AG09319 (cell line): ENCODE data around the gene EEPD1.
"Not testable (repeated sequence)": the region's sequence is repeated elsewhere in the genome, so short reads cannot be mapped to it uniquely, and the experiment has no call there.

Experiments
- DNase-seq: peaks from one replicate; pipeline ENCODE4 v3.0.0-alpha.2; 2010; ENCODE audit warnings: low read depth; ENCODE audit errors: extremely low read depth
- CTCF ChIP-seq: IDR thresholded peaks from 2 replicates; pipeline ENCODE4 v1.5.1; 2011; ENCODE audit warnings: low read depth, mild to moderate bottlenecking, inconsistent platforms, low read length, moderate library complexity

The EEPD1 gene

GRCh38 chr7:36231406-36231805 is 78.4 kb downstream of the EEPD1 start:
- no peak for DNase-seq
- TF ChIP-seq CTCF = no peak

GRCh38 chr7:36232555-36232954 is 79.5 kb downstream of the EEPD1 start:
- no peak for DNase-seq
- TF ChIP-seq CTCF = no peak

- no peak for DNase-seq
- TF ChIP-seq CTCF = no peak
These were observed 80.0 kb downstream of the EEPD1 start for GRCh38 chr7:36232971-36233550.

DNA sequence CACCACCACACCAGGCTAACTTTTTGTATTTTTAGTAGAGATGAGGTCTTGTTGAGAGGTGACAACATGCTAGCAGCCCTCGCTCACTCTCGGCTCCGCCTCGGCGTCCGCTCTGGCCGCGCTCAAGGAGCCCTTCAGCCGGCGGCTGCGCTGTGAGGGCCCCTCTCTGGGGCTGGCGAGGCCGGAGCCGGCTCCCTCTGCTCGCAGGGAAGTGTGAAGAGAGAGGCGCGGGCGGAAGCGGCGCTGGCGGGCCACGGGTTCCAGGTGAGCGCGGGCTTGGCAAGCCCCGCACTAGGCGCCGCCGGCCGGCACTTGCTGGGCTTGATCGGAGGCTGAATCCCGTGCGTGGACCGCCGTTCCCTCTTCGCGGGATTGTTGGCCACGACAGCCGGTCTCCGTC is 83.0 kb downstream of the EEPD1 start:
- TF ChIP-seq CTCF = no peak
- no peak for DNase-seq

GRCh38 chr7:36238138-36238537 is 85.1 kb downstream of the EEPD1 start:
- no peak for DNase-seq
- TF ChIP-seq CTCF = no peak

GRCh38 chr7:36243356-36243755 is 90.3 kb downstream of the EEPD1 start:
- DNase-seq = not testable (repeated sequence)

DNA sequence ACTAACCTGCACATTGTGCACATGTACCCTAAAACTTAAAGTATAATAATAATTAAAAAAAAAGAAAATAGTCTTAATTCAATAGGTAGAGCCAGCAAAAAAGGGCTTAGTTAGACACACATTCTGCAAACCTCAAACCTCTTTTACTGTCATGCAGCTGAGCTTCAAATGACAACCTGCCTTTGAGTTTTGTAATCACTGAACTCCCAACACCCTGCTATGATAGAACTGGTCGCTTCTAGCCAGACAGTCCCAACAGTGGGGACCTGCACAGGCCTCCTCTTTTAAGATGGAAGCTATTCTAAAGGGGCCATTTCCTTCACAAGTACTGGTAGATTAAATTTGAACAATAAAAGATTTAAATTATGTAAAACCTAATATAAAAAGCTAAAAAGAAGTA is 90.9 kb downstream of the EEPD1 start:
- not testable (repeated sequence) for DNase-seq

- no peak for TF ChIP-seq CTCF
- DNase-seq = no peak
These were observed 91.4 kb downstream of the EEPD1 start for GRCh38 chr7:36244429-36244828.
